Spleen (tissue), 11 donors: ENCODE measurements around the gene FDXACB1. TPM values are rescaled to one million over a fixed set of nuclear protein-coding genes. Genes with fewer than 3 reads are reported as not detected.

Experiments used
- DNase-seq: peaks from one replicate; pipeline ENCODE4 v3.0.0-alpha.2; 2020
- H3K27ac ChIP-seq, 8 donors: fragments of 200-600 bp; sonication (generic) in 7 of 8; 1 replicate in 4 of 8; 2 replicates in 4 of 8; pipeline versions ENCODE4 v1.5.0 to v1.8.0; 2016 to 2021; ENCODE audit warnings: inconsistent platforms in 4 of 8, mild to moderate bottlenecking in 4 of 8, moderate library complexity in 1 of 8
- H3K27me3 ChIP-seq, 7 donors: fragments of 200-600 bp; sonication (generic) in 6 of 7; replicated peaks in 1 of 7; 1 replicate in 4 of 7; 2 replicates in 3 of 7; pipeline versions ENCODE4 v1.5.0 to v1.8.0; 2016 to 2021; ENCODE audit warnings: inconsistent platforms in 3 of 7, mild to moderate bottlenecking in 1 of 7
- H3K36me3 ChIP-seq, 6 donors: fragments of 200-600 bp; sonication (generic) in 5 of 6; 1 replicate in 4 of 6; 2 replicates in 2 of 6; pipeline versions ENCODE4 v1.5.0 to v1.8.0; 2016 to 2021; ENCODE audit warnings: inconsistent platforms in 2 of 6
- H3K4me1 ChIP-seq, 6 donors: fragments of 200-600 bp; sonication (generic) in 5 of 6; 1 replicate in 3 of 6; 2 replicates in 3 of 6; pipeline versions ENCODE4 v1.5.0 to v1.8.0; 2016 to 2021; ENCODE audit warnings: inconsistent platforms in 3 of 6
- H3K4me3 ChIP-seq, 8 donors: fragments of 200-600 bp; sonication (generic) in 7 of 8; 1 replicate in 4 of 8; 2 replicates in 4 of 8; pipeline versions ENCODE4 v1.5.0 to v1.8.0; 2016 to 2021; ENCODE audit warnings: inconsistent platforms in 4 of 8, mild to moderate bottlenecking in 4 of 8, moderate library complexity in 2 of 8
- H3K9me3 ChIP-seq, 8 donors: fragments of 200-600 bp; sonication (generic) in 7 of 8; 1 replicate in 4 of 8; 2 replicates in 4 of 8; pipeline versions ENCODE4 v1.5.0 to v1.8.0; 2016 to 2021; ENCODE audit warnings: inconsistent platforms in 4 of 8
- POLR2A ChIP-seq, 3 donors: fragments of 450-650 bp; IDR thresholded peaks; one replicate each; pipeline ENCODE4 v1.5.1; 2017; ENCODE audit warnings: antibody characterized with exemption in 3 of 3, mild to moderate bottlenecking in 1 of 3
- POLR2AphosphoS5 ChIP-seq, 3 donors: sonication (generic); formaldehyde crosslinking; IDR thresholded peaks; one replicate each; pipeline ENCODE4 v1.5.1; 2017; ENCODE audit warnings: antibody characterized with exemption in 3 of 3
- WGBS, 5 donors: extraction: QIAGEN DNeasy Blood & Tissue Kit in 3 of 5; methylation state at CpG; one replicate each; pipeline versions ENCODE4 v1.1.5 to v1.1.7; 2013 to 2018; 5-methylcytosine and 5-hydroxymethylcytosine counted together
- intact Hi-C: fragments of 100-400 bp; cut with DNase I; formaldehyde crosslinking; loops from one replicate; pipeline ENCODE4 v1.15.0; 2023; ENCODE audit warnings: low total_unique reads
- polyA plus RNA-seq, 3 donors: library from polyadenylated mRNA; stranded (reverse); fragments of 200-250 nt; gene quantifications; one replicate each; pipeline ENCODE4 v1.2.1, GENCODE V29; 2013
- total RNA-seq, 7 donors: library from RNA; depleted of rRNA in 3 of 7; stranded (reverse); fragments of >200 nt in 3 of 7; fragmentation: NEBNext Ultra II Directional in 4 of 7; extraction: Animal tissue kit (Norgen Biotek cat#: 25700) in 4 of 7; gene quantifications; one replicate each; pipeline versions ENCODE4 v1.1.0 to v1.2.1, GENCODE V29; 2016 to 2021
- TF ChIP-seq, protein P1 (sequence below), 11 experiments: fragments of 200-600 bp in 7 of 11; fragments of 450-650 bp in 4 of 11; sonication (generic) in 4 of 11; IDR thresholded peaks in 8 of 11; conservative IDR thresholded peaks in 3 of 11; 1 replicate in 7 of 11; 2 replicates in 4 of 11; pipeline versions ENCODE4 v1.4.0 to v1.8.0; 2016 to 2021; ENCODE audit warnings: antibody characterized with exemption in 11 of 11, inconsistent platforms in 4 of 11, mild to moderate bottlenecking in 1 of 11
- donor health status: healthy with polysubstance abuse.
- donor health status: DM: no; HTN: no; CAD: no; lungs with moderate emphysema.
- donor health status: DM: no; HTN: no; CAD: no.
- donor health status: Bipolar disorder and iron deficiency.
- donor health status: healthy.
- donor health status: DM: no; HTN: no; CAD: no.
- donor health status: DM: yes; HTN: yes; CAD: no.

Gene FDXACB1
- total and polyA plus RNA-seq, 10 donors: 1.9 to 4.1 (median 3.6) TPM

DNA sequence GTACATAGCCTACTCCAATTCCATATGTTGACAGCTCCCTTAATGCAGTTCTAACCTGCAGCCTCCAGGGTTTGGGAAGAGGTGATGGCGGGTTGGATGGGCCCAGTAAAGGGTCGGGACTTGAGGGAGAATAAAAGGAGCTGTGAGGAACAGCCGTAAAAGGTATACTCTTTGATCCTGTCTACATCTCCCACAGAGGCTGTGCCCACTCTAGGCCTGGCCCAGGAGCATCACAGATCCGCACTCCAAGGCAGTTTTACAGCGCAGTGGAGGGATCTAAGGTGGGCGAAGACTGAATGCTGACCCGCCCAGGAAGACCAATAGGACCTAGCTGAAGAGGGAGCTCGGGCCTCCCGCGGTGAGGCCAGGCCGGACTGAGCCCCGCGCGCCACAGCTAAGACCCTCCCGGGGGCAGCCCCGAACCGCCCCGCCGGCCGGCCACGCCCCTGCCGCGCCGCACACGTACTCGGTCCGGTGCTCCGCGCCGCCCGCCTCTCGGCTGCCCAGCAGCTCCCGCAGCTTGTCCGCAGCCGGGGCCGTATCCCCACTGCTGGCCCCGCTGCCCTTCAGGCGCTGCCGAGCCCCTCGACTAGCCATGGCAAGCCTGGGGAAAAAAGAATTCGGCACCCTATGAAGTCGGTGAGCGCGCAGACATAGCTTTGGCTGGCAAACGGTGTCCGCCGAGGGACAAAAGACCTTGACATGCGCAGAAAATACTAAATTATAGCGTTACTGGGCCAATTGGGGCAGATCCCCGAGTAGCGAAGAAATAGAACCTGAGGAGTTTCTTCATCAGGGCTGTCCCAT lies 7.9 kb downstream of the FDXACB1 start, which contains the start of gene ALG9:
Gene ALG9 (minus strand): TSS at position 696 of the 807 bp plus-strand sequence. CDS start 99 bp downstream, at position 597.
- Histone ChIP-seq H3K4me1 (peaks cover 9 to 38% (median 20%) of the 10 kb centered on the region in 6 donors), H3K27ac (peak within 1 kb of the TSS; percentile 91 to 96 (median 93)), H3K4me3 (peak within 1 kb of the TSS; percentile 81 to 98 (median 92)), H3K27me3 (no peaks in the 10 kb centered on the region), H3K36me3 (peaks cover 0 to 45% (median 29%) of the 10 kb centered on the region in 6 donors), H3K9me3 (no peaks in the 10 kb centered on the region)
- TF ChIP-seq, protein P1, sequence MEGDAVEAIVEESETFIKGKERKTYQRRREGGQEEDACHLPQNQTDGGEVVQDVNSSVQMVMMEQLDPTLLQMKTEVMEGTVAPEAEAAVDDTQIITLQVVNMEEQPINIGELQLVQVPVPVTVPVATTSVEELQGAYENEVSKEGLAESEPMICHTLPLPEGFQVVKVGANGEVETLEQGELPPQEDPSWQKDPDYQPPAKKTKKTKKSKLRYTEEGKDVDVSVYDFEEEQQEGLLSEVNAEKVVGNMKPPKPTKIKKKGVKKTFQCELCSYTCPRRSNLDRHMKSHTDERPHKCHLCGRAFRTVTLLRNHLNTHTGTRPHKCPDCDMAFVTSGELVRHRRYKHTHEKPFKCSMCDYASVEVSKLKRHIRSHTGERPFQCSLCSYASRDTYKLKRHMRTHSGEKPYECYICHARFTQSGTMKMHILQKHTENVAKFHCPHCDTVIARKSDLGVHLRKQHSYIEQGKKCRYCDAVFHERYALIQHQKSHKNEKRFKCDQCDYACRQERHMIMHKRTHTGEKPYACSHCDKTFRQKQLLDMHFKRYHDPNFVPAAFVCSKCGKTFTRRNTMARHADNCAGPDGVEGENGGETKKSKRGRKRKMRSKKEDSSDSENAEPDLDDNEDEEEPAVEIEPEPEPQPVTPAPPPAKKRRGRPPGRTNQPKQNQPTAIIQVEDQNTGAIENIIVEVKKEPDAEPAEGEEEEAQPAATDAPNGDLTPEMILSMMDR (IDR thresholded peaks at IDR 0.05 in 8 of 11, conservative IDR thresholded peaks at IDR 0.05 in 3 of 11): peak in 1 of 11 experiments; percentile 31
- TF ChIP-seq POLR2AphosphoS5 (IDR thresholded peaks at IDR 0.05): peak; percentile 77 to 84 (median 80)
- no peak for TF ChIP-seq POLR2A (IDR thresholded peaks at IDR 0.05)
- WGBS, 5 donors: 0 to 1% (median 1%) methylated on average over 30 to 51 of the region's 51 CpGs
- DNase-seq: peak; percentile 93
- intact Hi-C loops: no loop called here

- no peak for DNase-seq
- H3K27me3 ChIP-seq: no peaks in the 10 kb centered on the region
- H3K4me1 ChIP-seq: peaks cover 9 to 38% (median 20%) of the 10 kb centered on the region in 6 donors
- TF ChIP-seq, protein P1 (IDR thresholded peaks at IDR 0.05 in 8 of 11, conservative IDR thresholded peaks at IDR 0.05 in 3 of 11): no peak
- TF ChIP-seq POLR2AphosphoS5 (IDR thresholded peaks at IDR 0.05) (no peak), POLR2A (IDR thresholded peaks at IDR 0.05) (no peak)
- intact Hi-C loops: no loop called here
- peak overlapping the region; percentile 81 to 98 (median 92) for H3K4me3 ChIP-seq
- peaks cover 0 to 45% (median 30%) of the 10 kb centered on the region in 6 donors for H3K36me3 ChIP-seq
- H3K27ac ChIP-seq: peak overlapping the region; percentile 91 to 96 (median 93)
- no peaks in the 10 kb centered on the region for H3K9me3 ChIP-seq
Observed at GRCh38 chr11:111870522-111870885, 8.5 kb downstream of the FDXACB1 start.

GRCh38 chr11:111870113-111870512 lies 8.9 kb downstream of the FDXACB1 start:
- 90 to 100% (median 100%) methylated on average over 1 of the region's 1 CpG for WGBS, 5 donors
- intact Hi-C loops: no loop called here

More at GRCh38 chr11:111870113-111870512, 8.9 kb downstream of the FDXACB1 start:
- no peak for DNase-seq
- no peaks in the 10 kb centered on the region for H3K27me3 ChIP-seq
- no peaks in the 10 kb centered on the region for H3K9me3 ChIP-seq
- H3K36me3 ChIP-seq: peaks cover 0 to 45% (median 32%) of the 10 kb centered on the region in 6 donors
- TF ChIP-seq POLR2A (IDR thresholded peaks at IDR 0.05): no peak
- TF ChIP-seq, protein P1 (IDR thresholded peaks at IDR 0.05 in 8 of 11, conservative IDR thresholded peaks at IDR 0.05 in 3 of 11): no peak
- TF ChIP-seq POLR2AphosphoS5 (IDR thresholded peaks at IDR 0.05): no peak
- H3K27ac ChIP-seq: peak overlapping the region in 1 of 8 donors; percentile 95
- peaks cover 9 to 38% (median 20%) of the 10 kb centered on the region in 6 donors for H3K4me1 ChIP-seq
- H3K4me3 ChIP-seq: peak overlapping the region in 4 of 8 donors; percentile 91 to 98 (median 95)
